C4-2B (cell line): ENCODE measurements around the gene MRPL20.

Source experiments
- ZFX ChIP-seq: fragments of 450-650 bp; IDR thresholded peaks from 2 replicates; pipeline ENCODE4 v1.6.1; 2017
- TF ChIP-seq, protein P1 (sequence below): fragments of 450-650 bp; conservative IDR thresholded peaks from 2 replicates; pipeline ENCODE4 v1.5.1; 2017; ENCODE audit warnings: mild to moderate bottlenecking

DNA sequence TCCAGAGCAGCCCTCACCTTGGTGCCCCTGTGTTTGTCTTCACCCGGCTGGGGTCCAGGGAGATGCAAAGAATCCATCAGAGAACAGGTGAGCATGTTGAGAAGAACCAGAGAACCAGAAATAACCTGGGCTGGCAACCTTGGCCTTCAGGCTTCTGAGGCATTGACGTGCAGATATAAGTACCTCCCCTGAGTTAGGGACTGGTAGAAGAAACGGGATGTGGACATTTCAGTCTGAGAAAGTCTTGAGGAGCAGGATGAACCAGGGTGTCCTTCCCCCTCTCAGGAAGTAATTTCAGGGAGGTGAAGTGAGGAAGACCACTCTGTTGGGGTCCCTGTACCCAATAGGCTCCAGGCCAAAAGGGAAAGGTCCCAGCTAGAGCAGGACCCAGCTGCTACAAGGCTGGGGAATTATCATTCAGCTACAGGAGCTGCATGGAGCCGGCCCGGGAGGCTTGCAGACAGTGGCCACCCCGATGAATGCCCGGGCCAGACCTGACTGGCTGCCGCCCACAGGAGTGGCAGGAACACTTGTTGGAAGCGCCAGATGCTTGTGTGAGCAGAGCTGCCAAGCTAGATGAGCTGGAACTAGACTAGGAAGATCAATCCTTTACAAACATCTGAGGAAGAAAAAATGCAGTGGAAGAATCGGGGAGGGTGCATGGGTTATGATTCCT is 30.4 kb downstream of the MRPL20 start:
- TF ChIP-seq, protein P1, sequence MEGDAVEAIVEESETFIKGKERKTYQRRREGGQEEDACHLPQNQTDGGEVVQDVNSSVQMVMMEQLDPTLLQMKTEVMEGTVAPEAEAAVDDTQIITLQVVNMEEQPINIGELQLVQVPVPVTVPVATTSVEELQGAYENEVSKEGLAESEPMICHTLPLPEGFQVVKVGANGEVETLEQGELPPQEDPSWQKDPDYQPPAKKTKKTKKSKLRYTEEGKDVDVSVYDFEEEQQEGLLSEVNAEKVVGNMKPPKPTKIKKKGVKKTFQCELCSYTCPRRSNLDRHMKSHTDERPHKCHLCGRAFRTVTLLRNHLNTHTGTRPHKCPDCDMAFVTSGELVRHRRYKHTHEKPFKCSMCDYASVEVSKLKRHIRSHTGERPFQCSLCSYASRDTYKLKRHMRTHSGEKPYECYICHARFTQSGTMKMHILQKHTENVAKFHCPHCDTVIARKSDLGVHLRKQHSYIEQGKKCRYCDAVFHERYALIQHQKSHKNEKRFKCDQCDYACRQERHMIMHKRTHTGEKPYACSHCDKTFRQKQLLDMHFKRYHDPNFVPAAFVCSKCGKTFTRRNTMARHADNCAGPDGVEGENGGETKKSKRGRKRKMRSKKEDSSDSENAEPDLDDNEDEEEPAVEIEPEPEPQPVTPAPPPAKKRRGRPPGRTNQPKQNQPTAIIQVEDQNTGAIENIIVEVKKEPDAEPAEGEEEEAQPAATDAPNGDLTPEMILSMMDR, result no peak
- TF ChIP-seq ZFX, result no peak
